ENCODE data around the gene COQ10A. TPM values are rescaled to one million over a fixed set of nuclear protein-coding genes. Genes with fewer than 3 reads are reported as not detected.

Gene COQ10A
- total and polyA plus RNA-seq, 2 of the 13 experiments (the other 11 are each of a cell fraction or from before 2014, with no cell fraction given) = 21.0 to 37.3 TPM

- TF ChIP-seq MYPOP (CRISPR knock-in tag; IDR thresholded peaks at IDR 0.05) = peak; percentile 62
- TF ChIP-seq ZNF329 (CRISPR knock-in tag; IDR thresholded peaks at IDR 0.05; ENCODE audit: low read depth) = 0 out of 2 replicates have a peak, but pooled peaks have one; percentile 27
- TF ChIP-seq ZNF574 (CRISPR knock-in tag; IDR thresholded peaks at IDR 0.05) = no peak
- TF ChIP-seq ZNF687 (CRISPR knock-in tag; IDR thresholded peaks at IDR 0.05) = peak; percentile 90
- TF ChIP-seq RXRA (CRISPR knock-in tag; IDR thresholded peaks at IDR 0.05) = peak; percentile 53; the same call in 1 of the 2 replicates
- TF ChIP-seq FOSL2 (CRISPR knock-in tag; IDR thresholded peaks at IDR 0.05) = peak; percentile 18; the same call in 1 of the 2 replicates
- TF ChIP-seq ZNF543 (CRISPR knock-in tag; IDR thresholded peaks at IDR 0.05) = peak; percentile 84
- TF ChIP-seq ATF6 (CRISPR knock-in tag; conservative IDR thresholded peaks at IDR 0.05) = no peak
- TF ChIP-seq ZNF749 (CRISPR knock-in tag; IDR thresholded peaks at IDR 0.05; ENCODE audit: borderline replicate concordance) = 0 out of 2 replicates have a peak, but pooled peaks have one; percentile 70
- no peak for TF ChIP-seq ZFP36 (IDR thresholded peaks at IDR 0.05; ENCODE audit: borderline replicate concordance, low read depth, low read length, partially characterized antibody)
- TF ChIP-seq ZNF605 (CRISPR knock-in tag; IDR thresholded peaks at IDR 0.05) = no peak
- TF ChIP-seq ZNF83 (CRISPR knock-in tag; IDR thresholded peaks at IDR 0.05; ENCODE audit: borderline replicate concordance) = no peak
- TF ChIP-seq TCF7 (IDR thresholded peaks at IDR 0.05; ENCODE audit: low read depth) = no peak
- peak; percentile 80 for TF ChIP-seq ZNF414 (CRISPR knock-in tag; IDR thresholded peaks at IDR 0.05)
- peak; percentile 68; the same call in 1 of the 2 replicates for TF ChIP-seq SP4 (CRISPR knock-in tag; IDR thresholded peaks at IDR 0.05)
- TF ChIP-seq U2AF2 (IDR thresholded peaks at IDR 0.05; ENCODE audit: low read depth, low read length) = no peak
- TF ChIP-seq YY1 (IDR thresholded peaks at IDR 0.05; ENCODE audit: insufficient read depth, insufficient replicate concordance, low read depth, low read length) = no peak
Observed at GRCh38 chr12:56299853-56300643, 33.3 kb downstream of the COQ10A start, which contains the start of gene CS (continued).

Measured in HepG2 (cell line).